AG04450 (cell line): ENCODE measurements around the gene PTCH1. TPM values are rescaled to one million over a fixed set of nuclear protein-coding genes. Genes with fewer than 3 reads are reported as not detected.

Source experiments
- CTCF ChIA-PET: fragments of 300-600, 350-600 bp; formaldehyde crosslinking; extraction: SDS; loops from one replicate; lab custom pipeline; 2022; ENCODE audit warnings: antibody characterized with exemption, inconsistent platforms; lab: Charles Lee
- POLR2A ChIA-PET: fragments of 350-600 bp; formaldehyde crosslinking; extraction: SDS; loops from one replicate; lab custom pipeline; 2021; ENCODE audit warnings: antibody characterized with exemption, inconsistent platforms; lab: Yijun Ruan, JAX
- DNase-seq: peaks from one replicate; pipeline ENCODE4 v3.0.0-alpha.2; 2011; ENCODE audit warnings: low read depth, low spot score
- H3K27ac ChIP-seq: one replicate; pipeline ENCODE4 v1.5.1; 2012; ENCODE audit warnings: low read depth, low read length, control low read depth
- H3K27me3 ChIP-seq: one replicate; pipeline ENCODE4 v1.6.0; 2012; ENCODE audit warnings: low read length; ENCODE audit not compliant: control insufficient read depth, insufficient read depth
- H3K4me3 ChIP-seq: 2 replicates; pipeline ENCODE4 v1.5.1; 2011; ENCODE audit warnings: mild to moderate bottlenecking, low read depth, low read length, control low read depth
- H3K9me3 ChIP-seq: 2 replicates; pipeline ENCODE4 v1.5.1; 2012; ENCODE audit warnings: low read length; ENCODE audit not compliant: control insufficient read depth, insufficient read depth
- polyA plus RNA-seq: library from polyadenylated mRNA; depleted of rRNA; stranded (reverse); fragments of >200 nt; gene quantifications from 2 replicates; pipeline ENCODE4 v1.2.3, GENCODE V29; 2011
- TF ChIP-seq, protein P1 (sequence below): IDR thresholded peaks from 2 replicates; pipeline ENCODE4 v1.5.1; 2011; ENCODE audit warnings: low read depth, low read length, control low read depth, inconsistent platforms

The PTCH1 gene
- polyA plus RNA-seq, 1 experiment: 7.3 TPM

DNA sequence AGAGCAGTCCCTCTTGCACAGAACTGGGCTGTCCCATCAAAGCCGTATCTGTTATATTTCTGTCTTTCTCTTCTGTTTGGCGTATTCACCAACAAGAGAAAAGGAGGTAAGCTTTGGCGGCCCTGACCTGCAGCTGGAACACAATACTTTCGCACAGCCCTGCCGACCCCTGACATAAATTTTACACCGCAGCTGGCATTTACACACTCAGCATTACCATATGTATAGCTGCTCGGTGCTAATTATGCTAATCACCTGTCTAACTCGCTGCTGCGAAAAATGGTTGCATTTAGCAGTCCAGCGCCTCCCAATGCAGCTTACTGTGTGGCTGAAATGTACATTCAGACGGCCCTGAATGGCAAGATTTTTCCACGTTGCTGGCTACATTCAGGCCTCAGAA, 20.8 kb downstream of the PTCH1 start:
- Histone ChIP-seq H3K9me3 (peaks cover 7% of the 10 kb centered on the region; the same call in 1 of the 2 replicates), H3K27me3 (no peaks in the 10 kb centered on the region), H3K27ac (no peak overlapping the region), H3K4me3 (no peak overlapping the region)
- no peak for DNase-seq
- ChIA-PET CTCF (interaction anchor here (0.5 kb wide), 1 partner anchor 345 kb away, joined by 3 read pairs; no protein-coding TSS in a partner anchor), POLR2A (interaction anchor here (0.7 kb wide), 1 partner anchor 214 kb away, joined by 4 read pairs; no protein-coding TSS in a partner anchor)
- TF ChIP-seq, protein P1, sequence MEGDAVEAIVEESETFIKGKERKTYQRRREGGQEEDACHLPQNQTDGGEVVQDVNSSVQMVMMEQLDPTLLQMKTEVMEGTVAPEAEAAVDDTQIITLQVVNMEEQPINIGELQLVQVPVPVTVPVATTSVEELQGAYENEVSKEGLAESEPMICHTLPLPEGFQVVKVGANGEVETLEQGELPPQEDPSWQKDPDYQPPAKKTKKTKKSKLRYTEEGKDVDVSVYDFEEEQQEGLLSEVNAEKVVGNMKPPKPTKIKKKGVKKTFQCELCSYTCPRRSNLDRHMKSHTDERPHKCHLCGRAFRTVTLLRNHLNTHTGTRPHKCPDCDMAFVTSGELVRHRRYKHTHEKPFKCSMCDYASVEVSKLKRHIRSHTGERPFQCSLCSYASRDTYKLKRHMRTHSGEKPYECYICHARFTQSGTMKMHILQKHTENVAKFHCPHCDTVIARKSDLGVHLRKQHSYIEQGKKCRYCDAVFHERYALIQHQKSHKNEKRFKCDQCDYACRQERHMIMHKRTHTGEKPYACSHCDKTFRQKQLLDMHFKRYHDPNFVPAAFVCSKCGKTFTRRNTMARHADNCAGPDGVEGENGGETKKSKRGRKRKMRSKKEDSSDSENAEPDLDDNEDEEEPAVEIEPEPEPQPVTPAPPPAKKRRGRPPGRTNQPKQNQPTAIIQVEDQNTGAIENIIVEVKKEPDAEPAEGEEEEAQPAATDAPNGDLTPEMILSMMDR: no peak

GRCh38 chr9:95495529-95495928, 21.2 kb downstream of the PTCH1 start:
- POLR2A ChIA-PET: no interaction called here
- Histone ChIP-seq H3K27me3 (no peaks in the 10 kb centered on the region), H3K4me3 (no peak overlapping the region), H3K9me3 (peaks cover 7% of the 10 kb centered on the region; the same call in 1 of the 2 replicates), H3K27ac (no peak overlapping the region)
- DNase-seq: no peak
- CTCF ChIA-PET: no interaction called here
- TF ChIP-seq, protein P1: no peak

GRCh38 chr9:95494416-95495371, 22.1 kb downstream of the PTCH1 start:
- no peak overlapping the region for H3K4me3 ChIP-seq
- no peak overlapping the region for H3K27ac ChIP-seq
- TF ChIP-seq, protein P1: no peak
- no peak for DNase-seq
- POLR2A ChIA-PET: no interaction called here
- CTCF ChIA-PET: interaction anchor here (0.9 kb wide), 1 partner anchor 738 kb away, joined by 3 read pairs; no protein-coding TSS in a partner anchor
- no peaks in the 10 kb centered on the region for H3K27me3 ChIP-seq
- H3K9me3 ChIP-seq: peaks cover 7% of the 10 kb centered on the region; the same call in 1 of the 2 replicates

- POLR2A ChIA-PET: no interaction called here
- Histone ChIP-seq H3K27me3 (no peaks in the 10 kb centered on the region), H3K27ac (no peak overlapping the region), H3K9me3 (peaks cover 7% of the 10 kb centered on the region; the same call in 1 of the 2 replicates), H3K4me3 (no peak overlapping the region)
- TF ChIP-seq, protein P1: no peak
- DNase-seq: no peak
- CTCF ChIA-PET: interaction anchor here (0.9 kb wide), 1 partner anchor 738 kb away, joined by 3 read pairs; no protein-coding TSS in a partner anchor
Measured at GRCh38 chr9:95494022-95494415, 22.8 kb downstream of the PTCH1 start.

- ChIA-PET POLR2A (no interaction called here), CTCF (no interaction called here)
- no peak for DNase-seq
- no peaks in the 10 kb centered on the region for H3K27me3 ChIP-seq
- H3K9me3 ChIP-seq: peaks cover 7% of the 10 kb centered on the region; the same call in 1 of the 2 replicates
- H3K4me3 ChIP-seq: no peak overlapping the region
- TF ChIP-seq, protein P1: no peak
- no peak overlapping the region for H3K27ac ChIP-seq
Measured at GRCh38 chr9:95493402-95493801, 23.4 kb downstream of the PTCH1 start.
